SK-MEL-5 (cell line): ENCODE results near the gene EPHB2. TPM values are rescaled to one million over a fixed set of nuclear protein-coding genes. Genes with fewer than 3 reads are reported as not detected.

Source experiments
- DNase-seq: peaks from one replicate; pipeline ENCODE4 v3.0.0-alpha.2; 2016; ENCODE audit warnings: low read depth, low spot score
- in situ Hi-C: cut with HindIII; loops from 2 replicates; pipeline ENCODE4 v1.10.0; 2016; ENCODE audit warnings: low sequenced_read_pairs, high pct_unique_total_duplicates, low pct_unique_long_range_greater_than_20kb
- total RNA-seq: library from RNA; depleted of rRNA; stranded (reverse); fragments of >200 nt; shearing (Covaris generic); gene quantifications from 2 replicates; pipeline ENCODE4 v1.2.3, GENCODE V29; 2014

Gene EPHB2
- total RNA-seq, 1 experiment from 2014 or later: 1.3 TPM

GRCh38 chr1:22866868-22867267 lies 156.2 kb downstream of the EPHB2 start:
- no peak for DNase-seq
- in situ Hi-C loops: no loop called here

- DNase-seq: no peak
- in situ Hi-C loops: no loop called here
Observed at GRCh38 chr1:22868331-22868730, 157.7 kb downstream of the EPHB2 start.

GRCh38 chr1:22869325-22869724 lies 158.7 kb downstream of the EPHB2 start:
- DNase-seq: no peak
- in situ Hi-C loops: no loop called here

GRCh38 chr1:22870201-22870871 lies 159.7 kb downstream of the EPHB2 start:
- no peak for DNase-seq
- in situ Hi-C loops: no loop called here

- DNase-seq: no peak
- in situ Hi-C loops: no loop called here
Observed at GRCh38 chr1:22872981-22873664, 162.5 kb downstream of the EPHB2 start.

GRCh38 chr1:22874785-22875184 lies 164.1 kb downstream of the EPHB2 start:
- DNase-seq: no peak
- in situ Hi-C loops: no loop called here

GRCh38 chr1:22875241-22875640 lies 164.6 kb downstream of the EPHB2 start:
- in situ Hi-C loops: no loop called here
- no peak for DNase-seq

GRCh38 chr1:22875841-22876240 lies 165.2 kb downstream of the EPHB2 start:
- in situ Hi-C loops: no loop called here
- DNase-seq: no peak

GRCh38 chr1:22876359-22877111 lies 165.9 kb downstream of the EPHB2 start:
- in situ Hi-C loops: no loop called here
- no peak for DNase-seq

- no peak for DNase-seq
- in situ Hi-C loops: no loop called here
Observed at GRCh38 chr1:22877112-22877915, 166.7 kb downstream of the EPHB2 start.

GRCh38 chr1:22877980-22878379 lies 167.3 kb downstream of the EPHB2 start:
- in situ Hi-C loops: no loop called here
- DNase-seq: peak; percentile 9

GRCh38 chr1:22878626-22879025 lies 168.0 kb downstream of the EPHB2 start:
- in situ Hi-C loops: no loop called here
- no peak for DNase-seq

GRCh38 chr1:22879445-22879844 lies 168.8 kb downstream of the EPHB2 start:
- in situ Hi-C loops: no loop called here
- no peak for DNase-seq

GRCh38 chr1:22880174-22880601 lies 169.5 kb downstream of the EPHB2 start:
- in situ Hi-C loops: no loop called here
- no peak for DNase-seq

GRCh38 chr1:22883406-22883805 lies 172.8 kb downstream of the EPHB2 start:
- no peak for DNase-seq
- in situ Hi-C loops: no loop called here

GRCh38 chr1:22884806-22885530 lies 174.3 kb downstream of the EPHB2 start:
- no peak for DNase-seq
- in situ Hi-C loops: no loop called here

GRCh38 chr1:22886211-22886610 lies 175.6 kb downstream of the EPHB2 start:
- in situ Hi-C loops: no loop called here
- DNase-seq: no peak
